Mesendoderm (in vitro differentiated cells): ENCODE data around the gene GNG7.

Experiments used
- DNase-seq: peaks from one replicate; pipeline ENCODE4 v3.0.0; 2013
- H2AK5ac ChIP-seq: 2 replicates; pipeline ENCODE4 v1.6.1; 2013; ENCODE audit warnings: low read length, inconsistent platforms
- H2BK120ac ChIP-seq: 2 replicates; pipeline ENCODE4 v1.6.1; 2013; ENCODE audit warnings: low read depth, mild to moderate bottlenecking, low read length, moderate library complexity, mixed read lengths
- H2BK15ac ChIP-seq: replicated peaks from 2 replicates; pipeline ENCODE4 v1.6.1; 2013; ENCODE audit warnings: low read depth, mild to moderate bottlenecking, moderate library complexity
- H2BK5ac ChIP-seq: 2 replicates; pipeline ENCODE4 v1.6.1; 2013; ENCODE audit warnings: low read length, inconsistent platforms
- H3K18ac ChIP-seq: 2 replicates; pipeline ENCODE4 v1.6.1; 2013; ENCODE audit warnings: mild to moderate bottlenecking, low read length, mixed read lengths
- H3K23ac ChIP-seq: one replicate; pipeline ENCODE4 v1.6.1; 2013; ENCODE audit warnings: low read length
- H3K27ac ChIP-seq: 2 replicates; pipeline ENCODE4 v1.5.1; 2013; ENCODE audit warnings: low read depth, mild to moderate bottlenecking, inconsistent platforms, low read length, moderate library complexity
- H3K27me3 ChIP-seq: 2 replicates; pipeline ENCODE4 v1.6.1; 2013; ENCODE audit warnings: low read length, control low read depth, mild to moderate bottlenecking, inconsistent platforms; ENCODE audit not compliant: insufficient read depth, poor library complexity
- H3K36me3 ChIP-seq: 2 replicates; pipeline ENCODE4 v1.6.1; 2013; ENCODE audit warnings: low read length, inconsistent platforms; ENCODE audit not compliant: control insufficient read depth, insufficient read depth
- H3K4ac ChIP-seq: one replicate; pipeline ENCODE4 v1.6.1; 2013; ENCODE audit warnings: low read depth, mild to moderate bottlenecking, low read length, moderate library complexity
- H3K4me1 ChIP-seq: 2 replicates; pipeline ENCODE4 v1.6.1; 2013; ENCODE audit warnings: low read depth, low read length, inconsistent platforms; ENCODE audit not compliant: control insufficient read depth
- H3K4me2 ChIP-seq: 2 replicates; pipeline ENCODE4 v1.6.1; 2013; ENCODE audit warnings: low read length
- H3K4me3 ChIP-seq: 2 replicates; pipeline ENCODE4 v1.5.1; 2013; ENCODE audit warnings: mild to moderate bottlenecking, low read length
- H3K56ac ChIP-seq: one replicate; pipeline ENCODE4 v1.6.1; 2013; ENCODE audit warnings: low read length
- H3K79me1 ChIP-seq: 2 replicates; pipeline ENCODE4 v1.6.1; 2013; ENCODE audit warnings: low read length, inconsistent platforms
- H3K79me2 ChIP-seq: 2 replicates; pipeline ENCODE4 v1.6.1; 2013; ENCODE audit warnings: mild to moderate bottlenecking, low read length; ENCODE audit not compliant: control insufficient read depth, insufficient read depth
- H3K9ac ChIP-seq: 2 replicates; pipeline ENCODE4 v1.6.1; 2013; ENCODE audit warnings: low read length, inconsistent platforms
- H4K5ac ChIP-seq: one replicate; pipeline ENCODE4 v1.6.1; 2013; ENCODE audit warnings: low read length
- H4K8ac ChIP-seq: one replicate; pipeline ENCODE4 v1.6.1; 2013; ENCODE audit warnings: low read depth, mild to moderate bottlenecking, control low read depth, low read length, moderate library complexity
- WGBS: extraction: QIAGEN DNeasy Blood & Tissue Kit; methylation state at CpG from one replicate; pipeline ENCODE4 v1.1.7; 2013; ENCODE audit warnings: low lambda C conversion rate, missing lambda C conversion rate; ENCODE audit not compliant: insufficient coverage; ENCODE audit errors: extremely low coverage; 5-methylcytosine and 5-hydroxymethylcytosine counted together

Gene GNG7

DNA sequence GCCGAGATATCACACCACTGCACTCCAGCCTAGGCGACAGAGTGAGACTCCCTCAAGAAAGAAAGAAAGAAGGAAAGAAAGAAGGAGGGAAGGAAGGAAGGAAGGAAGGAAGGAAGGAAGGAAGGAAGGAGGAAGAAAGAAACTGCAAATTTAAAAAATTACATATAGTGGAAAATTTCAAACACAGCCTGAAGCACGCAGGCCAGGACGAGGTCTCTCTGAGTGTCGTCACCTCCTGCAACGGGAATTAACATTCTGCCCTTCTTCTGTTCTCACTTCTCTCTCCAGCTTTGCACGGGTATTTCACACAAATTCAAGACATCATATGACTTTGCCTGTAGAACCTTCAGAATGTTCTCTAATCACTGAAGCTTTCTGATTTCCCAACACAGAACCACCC, 108.2 kb downstream of the GNG7 start:
- WGBS, result no CpG with 5 or more reads among the region's 7 CpGs
- DNase-seq, result no peak
- Histone ChIP-seq H3K36me3 (no peaks in the 10 kb centered on the region), H3K18ac (no peak overlapping the region), H2BK120ac (no peak overlapping the region), H3K4me3 (no peak overlapping the region), H3K4ac (no peak overlapping the region), H3K56ac (peak overlapping the region; percentile 42), H2AK5ac (no peak overlapping the region), H3K27ac (no peak overlapping the region), H3K4me2 (no peak overlapping the region), H3K9ac (no peak overlapping the region), H2BK5ac (no peak overlapping the region), H4K5ac (no peak overlapping the region), H3K79me2 (no peaks in the 10 kb centered on the region), H3K79me1 (no peaks in the 10 kb centered on the region), H4K8ac (no peak overlapping the region), H3K23ac (peak overlapping the region; percentile 66), H3K4me1 (no peaks in the 10 kb centered on the region), H3K27me3 (no peaks in the 10 kb centered on the region), H2BK15ac (no peak overlapping the region)

- no peaks in the 10 kb centered on the region for H3K79me1 ChIP-seq
- H4K8ac ChIP-seq, result no peak overlapping the region
- no peaks in the 10 kb centered on the region for H3K79me2 ChIP-seq
- no peak overlapping the region for H2BK120ac ChIP-seq
- no peaks in the 10 kb centered on the region for H3K36me3 ChIP-seq
- H3K27ac ChIP-seq, result no peak overlapping the region
- H3K18ac ChIP-seq, result no peak overlapping the region
- no peak overlapping the region for H3K23ac ChIP-seq
- H2BK15ac ChIP-seq, result no peak overlapping the region
- peaks cover 5% of the 10 kb centered on the region for H3K4me1 ChIP-seq
- no peak overlapping the region for H3K9ac ChIP-seq
- WGBS, result no CpG with 5 or more reads among the region's 4 CpGs
- H3K4me3 ChIP-seq, result no peak overlapping the region
- H3K27me3 ChIP-seq, result no peaks in the 10 kb centered on the region
- no peak overlapping the region for H2BK5ac ChIP-seq
- H3K56ac ChIP-seq, result peak overlapping the region; percentile 56
- DNase-seq, result no peak
- no peak overlapping the region for H4K5ac ChIP-seq
- H3K4ac ChIP-seq, result no peak overlapping the region
- no peak overlapping the region for H3K4me2 ChIP-seq
- H2AK5ac ChIP-seq, result no peak overlapping the region
Observed at GRCh38 chr19:2592824-2593223, 109.7 kb downstream of the GNG7 start.

DNA sequence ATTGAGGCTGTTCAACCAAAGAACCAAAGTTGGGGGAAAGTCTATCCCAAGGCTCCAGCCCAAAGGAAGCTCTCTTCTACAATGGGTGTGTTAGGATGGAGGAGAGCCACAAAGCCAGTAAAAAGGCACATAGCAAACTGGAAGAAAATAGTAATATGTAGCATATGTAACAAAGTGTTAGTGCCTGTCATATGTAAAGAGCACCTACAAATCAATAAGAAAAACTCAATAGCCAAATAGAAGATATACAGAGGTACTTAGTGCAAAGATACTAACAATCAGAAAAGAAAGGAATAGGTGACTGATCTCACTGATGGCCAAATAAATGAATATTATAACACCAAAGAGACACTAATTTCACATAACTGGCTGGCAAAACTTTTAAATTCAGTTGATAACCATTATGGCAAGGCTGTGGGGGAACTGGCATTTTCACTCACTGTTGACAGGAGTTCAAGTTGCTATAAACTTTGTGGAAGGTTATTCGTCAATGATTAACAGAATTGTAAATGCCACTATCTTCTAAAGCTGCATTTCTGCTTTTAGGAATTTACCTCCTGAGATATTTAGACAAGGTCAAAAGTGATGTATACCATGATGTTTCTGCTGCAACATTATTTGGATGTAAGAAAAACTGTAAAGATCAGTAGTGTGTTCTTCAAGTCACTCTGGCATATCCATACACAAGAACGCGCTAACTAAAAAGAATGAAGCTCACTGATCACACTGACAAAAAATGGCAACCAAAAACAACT, 110.8 kb downstream of the GNG7 start:
- no peak overlapping the region for H3K56ac ChIP-seq
- no peak overlapping the region for H2BK5ac ChIP-seq
- H3K4me3 ChIP-seq, result no peak overlapping the region
- H3K27ac ChIP-seq, result no peak overlapping the region
- H3K9ac ChIP-seq, result no peak overlapping the region
- no CpG with 5 or more reads among the region's 3 CpGs for WGBS
- H3K27me3 ChIP-seq, result no peaks in the 10 kb centered on the region
- H3K79me2 ChIP-seq, result no peaks in the 10 kb centered on the region
- H4K8ac ChIP-seq, result no peak overlapping the region
- H2BK15ac ChIP-seq, result no peak overlapping the region
- H2AK5ac ChIP-seq, result no peak overlapping the region
- H3K4me2 ChIP-seq, result no peak overlapping the region
- H4K5ac ChIP-seq, result no peak overlapping the region
- no peak for DNase-seq
- H3K4me1 ChIP-seq, result peaks cover 9% of the 10 kb centered on the region
- no peak overlapping the region for H3K23ac ChIP-seq
- no peaks in the 10 kb centered on the region for H3K36me3 ChIP-seq
- H3K79me1 ChIP-seq, result no peaks in the 10 kb centered on the region
- no peak overlapping the region for H3K18ac ChIP-seq
- no peak overlapping the region for H3K4ac ChIP-seq
- H2BK120ac ChIP-seq, result no peak overlapping the region

DNA sequence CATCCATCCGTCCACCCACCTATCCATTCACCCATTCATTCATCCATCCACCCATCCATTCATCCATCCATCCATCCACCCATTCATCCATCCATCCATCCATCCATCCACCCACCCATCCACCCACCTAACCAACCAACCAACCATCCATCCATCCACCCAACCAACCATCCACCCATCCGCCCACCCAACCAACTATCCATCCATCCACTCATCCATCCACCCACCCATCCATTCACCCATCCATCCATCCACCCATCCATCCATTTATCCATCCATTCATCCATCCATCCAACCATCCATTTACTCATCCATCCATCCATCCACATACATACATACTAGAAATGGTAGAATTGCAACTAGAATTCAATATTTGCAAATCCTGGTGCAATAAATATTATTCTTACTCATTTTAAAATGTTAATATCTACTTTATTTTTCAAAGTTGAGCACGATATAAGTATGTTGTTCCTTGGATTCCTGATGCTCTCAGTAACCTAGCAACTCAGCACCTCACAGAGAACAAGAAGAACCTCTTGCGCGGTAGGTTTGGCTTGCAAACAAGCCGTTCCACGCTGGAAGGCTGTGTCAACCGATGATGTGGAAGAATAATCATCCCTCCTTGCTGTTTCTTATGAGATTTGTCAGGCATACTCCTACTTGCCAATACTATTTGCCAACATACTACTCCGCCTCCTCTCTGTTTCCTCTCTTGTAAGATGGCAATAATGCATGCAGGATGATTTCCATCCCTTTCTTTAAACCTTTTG, 111.7 kb downstream of the GNG7 start:
- Histone ChIP-seq H3K4me3 (no peak overlapping the region), H3K18ac (no peak overlapping the region), H3K27ac (no peak overlapping the region), H3K4me1 (peaks cover 12% of the 10 kb centered on the region), H3K79me1 (no peaks in the 10 kb centered on the region), H2AK5ac (no peak overlapping the region), H3K36me3 (no peaks in the 10 kb centered on the region), H3K4me2 (no peak overlapping the region), H2BK120ac (no peak overlapping the region), H3K79me2 (no peaks in the 10 kb centered on the region), H4K8ac (no peak overlapping the region), H2BK5ac (no peak overlapping the region), H3K9ac (no peak overlapping the region), H4K5ac (no peak overlapping the region), H3K56ac (no peak overlapping the region), H3K23ac (no peak overlapping the region), H2BK15ac (no peak overlapping the region), H3K27me3 (no peaks in the 10 kb centered on the region), H3K4ac (no peak overlapping the region)
- no CpG with 5 or more reads among the region's 9 CpGs for WGBS
- no peak for DNase-seq

DNA sequence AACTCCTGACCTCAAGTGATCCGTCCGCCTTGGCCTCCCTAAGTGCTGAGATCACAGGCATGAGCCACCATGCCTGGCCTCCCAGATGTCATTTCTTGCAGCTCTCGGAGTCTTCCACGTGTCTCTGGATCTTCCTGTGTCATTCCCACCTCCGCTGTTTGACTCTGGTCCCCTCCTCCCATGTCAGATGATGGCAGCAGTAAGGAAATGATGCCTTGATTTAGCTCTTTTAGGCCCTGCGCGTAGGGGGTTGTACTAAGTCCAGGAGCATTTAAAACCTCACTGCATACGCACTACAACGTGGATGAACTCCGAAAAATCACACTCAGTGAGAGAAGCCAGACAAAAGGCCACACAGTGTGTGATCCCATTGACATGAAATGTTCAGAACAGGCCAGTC, 113.1 kb downstream of the GNG7 start:
- Histone ChIP-seq H3K79me2 (no peaks in the 10 kb centered on the region), H3K4me3 (no peak overlapping the region), H3K27me3 (no peaks in the 10 kb centered on the region), H4K5ac (no peak overlapping the region), H3K18ac (no peak overlapping the region), H3K4me2 (no peak overlapping the region), H3K79me1 (no peaks in the 10 kb centered on the region), H3K36me3 (no peaks in the 10 kb centered on the region), H2BK5ac (no peak overlapping the region), H2BK120ac (no peak overlapping the region), H3K23ac (no peak overlapping the region), H3K27ac (no peak overlapping the region), H4K8ac (no peak overlapping the region), H2AK5ac (no peak overlapping the region), H3K56ac (peak overlapping the region; percentile 18), H2BK15ac (no peak overlapping the region), H3K4ac (no peak overlapping the region), H3K9ac (no peak overlapping the region), H3K4me1 (peaks cover 12% of the 10 kb centered on the region)
- no CpG with 5 or more reads among the region's 10 CpGs for WGBS
- no peak for DNase-seq
